Renal pelvis (tissue), 4 donors: ENCODE data around the gene WBP4. TPM values are rescaled to one million over a fixed set of nuclear protein-coding genes. Genes with fewer than 3 reads are reported as not detected.
"Not testable (repeated sequence)": the region's sequence is repeated elsewhere in the genome, so short reads cannot be mapped to it uniquely, and the experiment has no call there.

Source experiments
- DNase-seq: peaks from one replicate; pipeline ENCODE4 v3.0.0-alpha.2; 2013
- polyA plus RNA-seq, 3 donors: library from polyadenylated mRNA; unstranded; fragments of 120-200 nt; gene quantifications; one replicate each; pipeline ENCODE4 v1.2.1, GENCODE V29; 2013; ENCODE audit not compliant: insufficient read length in 3 of 3

WBP4 gene
- polyA plus RNA-seq, 3 donors, result 21.7 to 23.5 (median 21.7) TPM

- no peak for DNase-seq
Measured at GRCh38 chr13:41039746-41040145, 21.6 kb upstream of the WBP4 start.

- no peak for DNase-seq
Measured at GRCh38 chr13:41040584-41041334, 20.6 kb upstream of the WBP4 start.

- not testable (repeated sequence) for DNase-seq
Measured at GRCh38 chr13:41042419-41042818, 18.9 kb upstream of the WBP4 start.

- DNase-seq, result no peak
Measured at GRCh38 chr13:41048640-41049039, 12.7 kb upstream of the WBP4 start.

- DNase-seq, result no peak
Measured at GRCh38 chr13:41049480-41050440, 11.5 kb upstream of the WBP4 start.

- DNase-seq, result no peak
Measured at GRCh38 chr13:41052441-41052840, 8.9 kb upstream of the WBP4 start.

GRCh38 chr13:41053384-41053826, 7.9 kb upstream of the WBP4 start:
- no peak for DNase-seq

- DNase-seq, result peak; percentile 39
Measured at GRCh38 chr13:41054212-41054877, 7.0 kb upstream of the WBP4 start.

GRCh38 chr13:41054919-41055619, 6.2 kb upstream of the WBP4 start:
- DNase-seq, result no peak

- no peak for DNase-seq
Measured at GRCh38 chr13:41056194-41056593, 5.1 kb upstream of the WBP4 start.

GRCh38 chr13:41056826-41057711, 4.2 kb upstream of the WBP4 start:
- no peak for DNase-seq

- DNase-seq, result no peak
Measured at GRCh38 chr13:41058295-41059070, 2.8 kb upstream of the WBP4 start.

- DNase-seq, result no peak
Measured at GRCh38 chr13:41059456-41060081, 1.7 kb upstream of the WBP4 start.

- DNase-seq, result peak; percentile 89
Measured at GRCh38 chr13:41060082-41060723, 1.1 kb upstream of the WBP4 start.

GRCh38 chr13:41060724-41061074, 610 bp upstream of the WBP4 start:
- DNase-seq, result peak; percentile 82

GRCh38 chr13:41061914-41062837, 867 bp downstream of the WBP4 start:
- DNase-seq, result peak; percentile 72

GRCh38 chr13:41064493-41064892, 3.2 kb downstream of the WBP4 start:
- no peak for DNase-seq

- no peak for DNase-seq
Measured at GRCh38 chr13:41065078-41065477, 3.8 kb downstream of the WBP4 start.
